Measurements from ENCODE around the gene PCDHGB4.
"Not testable (repeated sequence)": the region's sequence is repeated elsewhere in the genome, so short reads cannot be mapped to it uniquely, and the experiment has no call there.

Gene PCDHGB4

DNA sequence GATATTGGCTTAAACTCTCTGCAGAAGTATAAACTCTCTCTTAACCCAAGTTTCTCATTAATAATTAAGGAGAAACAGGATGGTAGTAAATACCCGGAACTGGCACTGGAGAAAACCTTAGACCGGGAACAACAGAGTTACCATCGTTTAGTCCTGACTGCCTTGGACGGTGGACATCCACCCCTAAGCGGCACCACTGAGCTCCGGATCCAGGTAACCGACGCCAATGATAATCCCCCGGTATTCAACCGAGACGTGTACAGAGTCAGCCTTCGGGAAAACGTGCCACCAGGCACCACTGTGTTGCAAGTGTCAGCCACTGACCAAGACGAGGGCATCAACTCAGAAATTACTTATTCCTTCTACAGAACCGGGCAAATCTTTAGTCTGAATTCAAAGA is 11.1 kb downstream of the PCDHGB4 start:
- no peak for DNase-seq

- DNase-seq = no peak
Measured at GRCh38 chr5:141399555-141400258, 12.2 kb downstream of the PCDHGB4 start.

- peak in 1 of 2 donors; percentile 33 for DNase-seq
Measured at GRCh38 chr5:141402553-141403243, 15.2 kb downstream of the PCDHGB4 start, which contains the start of gene PCDHGA9. TSS of gene PCDHGA9 (plus strand) at chr5:141402778. CDS start at chr5:141402953, 175 bp downstream.

DNA sequence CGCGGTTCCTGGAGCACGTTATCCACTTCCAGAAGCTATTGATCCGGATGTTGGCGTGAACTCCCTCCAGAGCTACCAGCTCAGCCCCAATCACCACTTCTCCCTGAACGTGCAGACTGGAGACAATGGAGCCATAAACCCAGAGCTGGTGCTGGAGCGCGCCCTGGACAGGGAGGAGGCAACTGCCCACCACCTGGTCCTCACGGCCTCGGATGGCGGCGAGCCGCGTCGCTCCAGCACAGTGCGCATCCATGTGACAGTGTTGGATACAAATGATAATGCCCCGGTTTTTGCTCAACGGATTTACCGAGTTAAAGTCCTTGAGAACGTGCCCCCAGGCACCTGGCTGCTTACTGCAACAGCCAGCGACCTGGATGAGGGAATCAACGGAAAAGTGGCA is 15.9 kb downstream of the PCDHGB4 start:
- no peak for DNase-seq

DNA sequence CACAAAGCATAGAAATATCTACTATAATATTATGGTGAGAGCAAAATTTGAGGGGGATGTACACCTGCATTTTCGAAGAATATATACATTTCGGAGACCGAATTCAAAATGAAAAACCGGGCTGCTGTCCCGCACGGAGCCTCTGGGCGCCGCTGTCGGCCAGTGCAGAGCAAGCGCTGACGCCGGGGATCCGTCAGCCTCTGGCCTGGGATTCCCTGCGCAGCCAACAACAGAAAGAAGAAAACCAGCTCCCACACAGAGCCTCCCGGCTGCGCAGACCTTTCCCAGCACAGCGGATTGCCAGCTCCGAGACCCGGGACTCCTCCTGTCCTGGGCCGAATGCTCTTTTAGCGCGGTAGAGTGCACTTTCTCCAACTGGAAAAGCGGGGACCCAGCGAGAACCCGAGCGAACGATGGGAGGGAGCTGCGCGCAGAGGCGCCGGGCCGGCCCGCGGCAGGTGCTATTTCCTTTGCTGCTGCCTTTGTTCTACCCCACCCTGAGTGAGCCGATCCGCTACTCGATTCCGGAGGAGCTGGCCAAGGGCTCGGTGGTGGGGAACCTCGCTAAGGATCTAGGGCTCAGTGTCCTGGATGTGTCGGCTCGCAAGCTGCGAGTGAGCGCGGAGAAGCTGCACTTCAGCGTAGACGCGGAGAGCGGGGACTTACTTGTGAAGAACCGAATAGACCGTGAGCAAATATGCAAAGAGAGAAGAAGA is 20.4 kb downstream of the PCDHGB4 start, which contains the start of gene PCDHGB6:
Gene PCDHGB6, plus strand, starts transcription at position 232 of the 716 bp plus-strand sequence. Its CDS starts 182 bp downstream, at position 414.
- DNase-seq = peak; percentile 38 to 63

DNA sequence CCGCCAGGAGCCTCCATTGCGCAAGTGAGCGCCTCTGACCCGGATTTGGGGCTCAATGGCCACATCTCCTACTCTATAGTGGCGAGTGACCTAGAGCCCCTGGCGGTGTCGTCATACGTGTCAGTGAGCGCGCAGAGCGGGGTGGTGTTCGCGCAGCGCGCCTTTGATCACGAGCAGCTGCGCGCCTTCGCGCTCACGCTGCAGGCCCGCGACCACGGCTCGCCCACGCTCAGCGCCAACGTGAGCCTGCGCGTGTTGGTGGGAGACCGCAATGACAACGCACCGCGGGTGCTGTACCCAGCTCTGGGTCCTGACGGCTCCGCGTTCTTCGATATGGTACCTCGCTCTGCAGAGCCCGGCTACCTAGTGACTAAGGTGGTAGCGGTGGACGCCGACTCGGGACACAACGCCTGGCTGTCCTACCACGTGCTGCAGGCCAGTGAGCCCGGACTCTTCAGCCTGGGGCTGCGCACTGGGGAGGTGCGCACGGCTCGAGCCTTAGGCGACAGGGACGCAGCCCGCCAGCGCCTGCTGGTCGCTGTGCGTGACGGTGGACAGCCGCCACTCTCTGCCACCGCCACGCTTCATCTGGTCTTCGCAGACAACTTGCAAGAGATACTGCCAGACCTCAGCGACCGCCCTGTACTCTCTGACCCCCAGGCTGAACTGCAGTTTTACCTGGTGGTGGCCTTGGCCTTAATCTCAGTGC is 22.3 kb downstream of the PCDHGB4 start:
- DNase-seq = no peak

- DNase-seq = no peak
Measured at GRCh38 chr5:141411575-141411974, 24.1 kb downstream of the PCDHGB4 start.

- peak; percentile 57 to 73 for DNase-seq
Measured at GRCh38 chr5:141412854-141413539, 25.5 kb downstream of the PCDHGB4 start, which contains the start of gene PCDHGA10. TSS of gene PCDHGA10 (plus strand) at chr5:141412987. CDS start at chr5:141413176, 189 bp downstream.

GRCh38 chr5:141413540-141414069 is 26.1 kb downstream of the PCDHGB4 start:
- no peak for DNase-seq

GRCh38 chr5:141414548-141415274 is 27.2 kb downstream of the PCDHGB4 start:
- DNase-seq = not testable (repeated sequence)

DNA sequence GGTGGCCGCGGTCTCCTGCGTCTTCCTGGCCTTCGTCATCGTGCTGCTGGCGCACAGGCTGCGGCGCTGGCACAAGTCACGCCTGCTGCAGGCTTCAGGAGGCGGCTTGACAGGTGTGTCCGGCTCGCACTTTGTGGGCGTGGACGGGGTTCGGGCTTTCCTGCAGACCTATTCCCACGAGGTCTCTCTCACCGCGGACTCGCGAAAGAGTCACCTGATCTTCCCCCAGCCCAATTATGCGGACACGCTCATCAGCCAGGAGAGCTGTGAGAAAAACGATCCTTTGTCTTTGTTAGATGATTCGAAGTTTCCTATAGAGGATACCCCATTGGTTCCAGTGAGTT is 27.7 kb downstream of the PCDHGB4 start:
- not testable (repeated sequence) for DNase-seq

DNA sequence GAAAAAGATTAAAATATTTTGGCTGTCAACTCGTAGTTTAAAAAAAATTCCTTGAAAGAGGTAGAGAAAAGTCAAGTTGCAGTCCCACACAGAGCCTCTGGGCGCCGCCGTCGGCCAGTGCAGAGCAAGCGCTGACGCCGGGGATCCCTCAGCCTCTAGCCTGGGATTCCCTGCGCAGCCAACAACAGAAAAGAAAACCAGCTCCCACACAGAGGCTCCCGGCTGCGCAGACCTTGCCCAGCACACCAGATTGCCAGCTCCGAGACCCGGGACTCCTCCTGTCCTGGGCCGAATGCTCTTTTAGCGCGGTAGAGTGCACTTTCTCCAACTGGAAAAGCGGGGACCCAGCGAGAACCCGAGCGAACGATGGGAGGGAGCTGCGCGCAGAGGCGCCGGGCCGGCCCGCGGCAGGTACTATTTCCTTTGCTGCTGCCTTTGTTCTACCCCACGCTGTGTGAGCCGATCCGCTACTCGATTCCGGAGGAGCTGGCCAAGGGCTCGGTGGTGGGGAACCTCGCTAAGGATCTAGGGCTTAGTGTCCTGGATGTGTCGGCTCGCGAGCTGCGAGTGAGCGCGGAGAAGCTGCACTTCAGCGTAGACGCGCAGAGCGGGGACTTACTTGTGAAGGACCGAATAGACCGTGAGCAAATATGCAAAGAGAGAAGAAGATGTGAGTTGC is 30.1 kb downstream of the PCDHGB4 start, which contains the start of gene PCDHGB7:
Gene PCDHGB7, plus strand, starts transcription at position 184 of the 679 bp plus-strand sequence. Its CDS starts 183 bp downstream, at position 367.
- DNase-seq = peak; percentile 74 to 87

- no peak for DNase-seq
Measured at GRCh38 chr5:141419074-141419880, 31.8 kb downstream of the PCDHGB4 start.

DNA sequence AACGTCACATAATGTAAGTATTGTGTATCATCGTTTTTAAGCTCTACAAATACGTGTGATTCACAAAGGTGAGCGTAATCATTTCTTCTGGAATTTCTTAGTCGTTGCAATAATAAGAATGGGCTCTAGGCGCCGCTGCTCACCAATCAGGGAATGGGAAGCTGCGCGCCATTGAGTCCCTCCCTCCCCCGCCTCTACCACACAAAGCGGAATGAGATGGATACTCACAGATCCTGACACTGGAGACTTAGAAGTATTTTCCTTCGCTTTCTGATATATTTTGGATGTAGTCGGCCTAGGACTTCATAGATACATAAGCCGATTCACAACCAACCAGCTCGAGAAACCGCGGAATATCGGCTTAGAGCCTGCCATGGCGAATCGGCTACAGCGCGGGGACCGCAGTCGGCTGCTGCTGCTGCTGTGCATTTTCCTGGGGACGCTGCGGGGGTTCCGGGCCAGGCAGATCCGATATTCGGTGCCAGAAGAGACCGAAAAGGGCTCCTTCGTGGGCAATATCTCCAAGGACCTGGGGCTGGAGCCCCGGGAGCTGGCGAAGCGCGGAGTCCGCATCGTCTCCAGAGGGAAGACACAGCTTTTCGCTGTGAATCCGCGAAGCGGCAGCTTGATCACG is 33.5 kb downstream of the PCDHGB4 start, which contains the start of gene PCDHGA11:
Gene PCDHGA11, plus strand, starts transcription at position 197 of the 634 bp plus-strand sequence. Its CDS starts 177 bp downstream, at position 374.
- DNase-seq = peak; percentile 72 to 77

GRCh38 chr5:141421489-141421855 is 34.0 kb downstream of the PCDHGB4 start:
- DNase-seq = no peak

GRCh38 chr5:141422742-141423291 is 35.3 kb downstream of the PCDHGB4 start:
- DNase-seq = no peak

DNA sequence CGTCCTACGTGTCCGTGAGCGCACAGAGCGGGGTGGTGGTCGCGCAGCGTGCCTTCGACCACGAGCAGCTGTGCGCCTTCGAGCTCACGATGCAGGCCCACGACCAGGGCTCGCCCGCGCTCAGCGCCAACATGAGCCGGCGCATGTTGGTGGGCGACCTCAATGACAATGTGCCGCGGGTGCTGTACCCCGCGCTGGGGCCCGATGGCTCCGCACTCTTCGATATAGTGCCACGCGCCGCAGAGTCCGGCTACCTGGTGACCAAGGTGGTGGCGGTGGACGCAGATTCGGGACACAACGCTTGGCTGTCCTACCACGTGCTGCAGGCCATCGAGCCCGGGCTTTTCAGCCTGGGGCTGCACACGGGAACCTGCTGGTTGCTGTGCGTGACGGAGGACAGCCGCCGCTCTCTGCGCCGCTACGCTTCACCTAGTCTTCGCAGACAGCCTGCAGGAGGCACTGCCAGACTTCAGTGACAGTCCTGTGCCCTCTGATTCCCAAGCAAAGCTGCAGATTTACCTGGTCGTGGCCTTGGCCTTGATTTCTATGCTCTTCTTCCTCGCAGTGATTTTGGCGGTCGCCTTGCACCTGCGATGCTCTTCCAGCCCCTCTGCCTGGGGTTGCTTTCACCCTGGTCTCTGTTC is 40.4 kb downstream of the PCDHGB4 start:
- no peak for DNase-seq

All from inflammatory macrophage (primary cell).